Activated CD8-positive, alpha-beta memory T cell treated with anti-CD3 and anti-CD28 coated beads for 48 hours (primary cell): ENCODE results near the gene CFAP107.

Source experiments
- DNase-seq, 3 experiments: peaks; one replicate each; pipeline ENCODE4 v3.0.0-alpha.2; 2020; ENCODE audit warnings: low read depth in 2 of 3, low spot score in 2 of 3

The CFAP107 gene

GRCh38 chr1:12739613-12740012 is 6.4 kb upstream of the CFAP107 start:
- no peak for DNase-seq

GRCh38 chr1:12741946-12742345 is 4.1 kb upstream of the CFAP107 start:
- no peak for DNase-seq

GRCh38 chr1:12745126-12745991 is 641 bp upstream of the CFAP107 start:
- DNase-seq, result no peak

- DNase-seq, result no peak
Measured at GRCh38 chr1:12748778-12749355, 2.9 kb downstream of the CFAP107 start.

DNA sequence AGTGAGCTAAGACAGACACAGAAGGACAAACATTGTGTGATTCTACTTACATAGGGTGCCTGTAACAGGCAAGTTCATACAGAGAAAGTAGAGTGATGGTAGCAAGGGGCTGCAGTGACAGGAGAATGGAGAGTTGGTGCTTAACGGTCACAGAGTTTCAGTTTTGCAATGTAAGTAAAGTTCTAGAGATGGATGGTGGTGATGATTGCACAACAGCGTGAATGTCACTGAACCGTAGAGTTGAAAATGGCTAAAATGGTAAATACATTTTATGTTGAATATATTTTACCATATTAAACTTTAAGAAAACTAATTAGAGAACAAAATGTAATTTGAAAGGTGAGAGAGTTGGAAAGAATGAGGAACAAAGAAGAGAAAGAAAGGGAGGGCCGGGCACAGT is 8.7 kb downstream of the CFAP107 start:
- no peak for DNase-seq

DNA sequence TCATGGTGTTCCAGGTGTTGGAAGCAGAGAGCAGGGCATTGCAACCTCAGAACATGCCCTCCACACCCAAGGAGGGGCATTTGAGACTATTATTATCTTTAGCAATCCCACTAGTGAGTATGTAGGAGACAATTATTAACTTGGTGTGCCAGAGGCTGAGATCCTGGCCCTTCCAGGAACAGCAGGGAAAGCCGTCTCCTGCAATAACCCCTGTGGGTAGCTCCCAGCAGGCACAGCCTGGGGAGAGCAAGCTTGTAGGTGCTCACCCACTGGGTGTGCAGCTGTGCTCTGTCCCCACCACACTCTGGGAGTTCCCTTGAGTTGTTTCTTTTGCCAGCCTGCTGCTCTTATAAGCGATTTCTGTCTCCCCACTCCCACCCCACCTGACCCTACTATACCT is 10.3 kb downstream of the CFAP107 start:
- DNase-seq, result no peak

DNA sequence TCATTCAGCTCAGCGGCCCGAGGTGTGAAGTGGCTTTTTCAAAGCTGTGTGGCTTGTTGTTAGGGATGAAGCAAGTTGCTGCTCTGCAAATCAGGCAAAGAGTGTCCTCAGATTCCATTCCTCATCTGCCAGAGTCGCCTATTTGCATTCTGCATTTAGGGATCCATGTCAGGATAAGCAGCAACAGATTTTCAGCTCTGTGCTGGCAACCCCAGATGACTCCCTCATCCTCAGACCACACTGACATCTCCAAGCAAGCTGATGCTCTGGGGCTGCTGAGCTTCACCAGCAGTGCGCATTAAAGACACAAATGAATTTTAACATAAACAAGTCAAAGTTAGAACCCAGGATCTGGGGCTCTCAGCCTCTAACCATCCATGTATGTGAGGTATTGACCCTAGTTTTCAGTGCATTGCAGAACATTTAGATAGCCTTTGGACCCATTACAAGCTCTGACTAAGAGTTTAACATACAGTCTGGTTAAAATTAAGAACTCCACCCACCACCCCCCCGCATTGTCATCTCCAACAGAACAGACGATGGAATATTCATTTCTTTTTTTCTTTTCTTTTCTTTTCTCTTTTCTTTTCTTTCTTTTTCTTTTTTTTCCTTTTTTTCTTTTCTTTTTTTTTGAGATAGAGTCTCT is 10.9 kb downstream of the CFAP107 start:
- no peak for DNase-seq

DNA sequence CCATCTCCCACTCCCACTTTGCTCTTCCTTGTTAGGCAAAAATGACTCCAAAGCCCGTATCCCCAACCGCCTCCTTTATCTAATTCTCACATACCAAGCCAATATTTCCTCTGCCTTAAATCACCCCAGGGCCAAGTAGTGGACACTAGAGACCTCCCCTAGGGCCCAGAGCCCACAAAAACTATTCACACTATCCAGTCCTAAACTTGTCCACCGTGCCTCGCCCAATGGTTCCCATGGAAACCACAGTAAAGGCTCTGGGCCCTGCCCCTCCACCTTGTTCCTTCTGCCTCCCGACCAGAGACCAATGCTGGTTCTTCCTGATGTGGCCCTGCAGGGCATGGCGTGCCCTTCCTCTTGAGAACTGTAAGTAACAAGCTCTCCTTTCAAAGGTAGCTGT is 11.8 kb downstream of the CFAP107 start:
- no peak for DNase-seq

DNA sequence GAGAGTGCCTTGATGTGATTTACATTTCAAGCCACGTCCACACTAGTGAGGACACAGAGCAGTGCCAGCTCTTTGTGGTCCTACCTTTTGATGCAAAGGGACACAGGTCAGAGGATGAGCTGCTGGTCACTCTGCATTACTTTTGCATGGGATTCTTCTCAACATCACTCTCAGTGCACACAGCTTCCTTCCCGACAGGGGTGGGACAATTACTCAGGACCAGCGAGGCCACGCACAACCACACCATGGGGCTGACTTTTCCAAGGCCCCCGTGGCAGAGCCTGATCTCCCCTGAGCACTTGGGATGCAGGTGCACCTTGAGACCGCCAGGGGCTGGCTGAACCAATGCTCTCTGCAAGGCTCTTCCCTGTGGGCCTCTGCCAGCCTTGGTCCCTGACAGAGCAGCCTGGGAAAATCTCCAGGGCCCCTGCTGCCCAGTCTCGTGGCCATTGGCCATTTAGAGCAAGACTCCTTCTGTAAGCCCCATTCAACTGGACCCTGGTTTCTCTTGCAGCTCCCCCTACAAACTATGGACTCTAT is 14.3 kb downstream of the CFAP107 start:
- DNase-seq, result no peak

- DNase-seq, result no peak
Measured at GRCh38 chr1:12761781-12762180, 15.8 kb downstream of the CFAP107 start.

DNA sequence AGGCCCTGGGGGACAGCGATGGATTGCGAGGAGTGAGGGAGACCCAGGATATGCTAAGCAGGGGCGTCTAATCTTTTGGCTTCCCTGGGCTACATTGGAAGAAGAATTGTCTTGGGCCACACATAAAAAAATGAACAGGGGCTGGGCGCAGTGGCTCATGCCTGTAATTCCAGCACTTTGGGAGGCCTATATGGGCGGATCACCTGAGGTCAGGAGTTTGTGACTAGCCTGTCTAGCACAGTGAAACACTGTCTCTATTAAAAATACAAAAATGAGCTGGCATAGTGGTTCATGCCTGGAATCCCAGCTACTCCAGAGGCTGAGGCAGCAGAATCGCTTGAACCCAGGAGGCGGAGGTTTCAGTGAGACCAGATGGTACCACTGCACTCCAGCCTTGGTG is 16.8 kb downstream of the CFAP107 start:
- no peak for DNase-seq

- DNase-seq, result no peak
Measured at GRCh38 chr1:12763479-12763878, 17.5 kb downstream of the CFAP107 start.

GRCh38 chr1:12764016-12764415 is 18.0 kb downstream of the CFAP107 start:
- no peak for DNase-seq

DNA sequence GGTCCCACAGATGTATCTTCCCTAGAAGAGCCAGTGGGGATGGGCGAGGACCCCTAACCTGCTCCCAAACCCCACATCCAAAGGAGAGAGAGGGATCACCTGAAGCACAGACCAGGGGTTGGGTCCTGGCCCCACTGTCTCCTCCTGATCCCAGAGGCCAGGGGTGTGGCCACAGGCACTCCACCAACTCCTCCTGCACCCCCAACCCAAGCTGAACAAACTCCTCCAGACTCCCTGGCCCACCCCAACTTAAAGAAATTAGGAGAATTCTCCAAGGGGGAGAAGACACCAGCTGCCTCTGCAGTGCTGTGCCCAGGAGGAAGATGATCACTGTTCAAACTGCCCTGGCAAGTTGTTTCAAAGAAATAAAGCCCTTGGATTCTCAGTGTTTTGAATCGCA is 23.0 kb downstream of the CFAP107 start:
- DNase-seq, result no peak

DNA sequence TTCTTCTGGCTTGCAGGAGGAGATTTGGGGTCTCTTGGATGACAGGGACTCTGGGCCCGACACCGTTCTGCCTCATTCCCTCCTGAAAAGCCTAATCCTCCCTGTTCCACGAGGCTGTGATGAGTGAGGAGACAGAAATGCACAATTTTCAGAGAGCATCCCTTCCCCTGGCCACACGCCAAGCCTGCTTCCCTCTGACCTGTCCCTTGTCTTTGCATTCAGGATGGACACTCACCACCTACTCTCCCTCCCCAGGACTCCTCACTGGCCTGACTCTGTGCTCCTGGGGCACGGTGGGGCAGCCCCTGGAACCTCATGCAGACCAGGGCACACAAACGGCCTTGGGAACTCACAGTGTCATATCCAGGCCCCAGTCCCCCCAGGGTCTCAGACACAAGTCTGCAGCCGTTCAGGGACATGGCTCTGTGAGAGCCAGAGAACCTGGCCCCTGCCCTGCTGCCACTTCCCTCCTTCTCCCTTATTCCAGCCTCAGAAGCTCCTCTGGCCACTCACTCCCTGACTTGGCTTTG is 24.0 kb downstream of the CFAP107 start:
- DNase-seq, result no peak

GRCh38 chr1:12770620-12771019 is 24.6 kb downstream of the CFAP107 start:
- no peak for DNase-seq

DNA sequence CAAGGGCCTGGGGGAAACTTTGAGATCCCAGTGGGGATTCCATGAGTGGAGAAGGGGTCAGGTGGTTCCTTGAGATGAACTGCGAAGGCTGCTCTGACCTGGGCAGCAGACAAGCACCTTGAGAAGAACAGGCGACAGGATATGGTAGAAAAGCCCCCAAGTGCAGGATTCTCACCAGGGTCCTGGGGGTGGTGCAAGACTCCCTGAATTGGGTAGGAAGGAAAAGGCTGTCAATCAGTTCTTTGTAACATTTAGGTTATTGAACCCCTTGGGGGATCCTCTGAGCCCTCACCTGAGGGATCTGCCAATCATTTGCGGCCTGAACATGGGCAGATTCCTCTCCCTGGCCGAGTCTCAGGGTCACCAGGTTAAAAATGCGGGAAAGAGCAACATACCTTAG is 25.2 kb downstream of the CFAP107 start:
- DNase-seq, result no peak

DNA sequence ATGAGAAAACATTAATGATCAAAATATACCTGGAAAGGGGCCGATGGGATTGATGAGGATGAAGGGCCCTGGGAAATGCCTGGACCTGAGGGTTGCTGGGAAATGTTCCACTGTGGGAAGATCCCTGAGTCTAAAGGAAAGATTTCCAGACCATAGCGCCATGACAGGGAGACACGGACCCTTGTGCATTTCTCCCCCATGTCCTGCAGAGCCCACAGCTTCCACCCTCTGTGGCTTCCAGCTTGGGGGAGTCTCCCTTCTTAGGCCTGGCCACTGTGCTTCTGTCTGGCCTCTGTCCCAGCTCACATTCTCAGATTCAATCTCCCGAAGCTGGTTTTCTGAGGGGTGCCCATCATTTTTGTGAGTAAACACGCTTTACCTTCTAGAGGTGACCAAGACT is 26.5 kb downstream of the CFAP107 start:
- no peak for DNase-seq

GRCh38 chr1:12773438-12773837 is 27.4 kb downstream of the CFAP107 start, which contains the start of gene PRAMEF12:
Gene PRAMEF12 (plus strand): TSS chr1:12773738. CDS start chr1:12774868, 1,130 bp downstream.
- DNase-seq, result no peak

DNA sequence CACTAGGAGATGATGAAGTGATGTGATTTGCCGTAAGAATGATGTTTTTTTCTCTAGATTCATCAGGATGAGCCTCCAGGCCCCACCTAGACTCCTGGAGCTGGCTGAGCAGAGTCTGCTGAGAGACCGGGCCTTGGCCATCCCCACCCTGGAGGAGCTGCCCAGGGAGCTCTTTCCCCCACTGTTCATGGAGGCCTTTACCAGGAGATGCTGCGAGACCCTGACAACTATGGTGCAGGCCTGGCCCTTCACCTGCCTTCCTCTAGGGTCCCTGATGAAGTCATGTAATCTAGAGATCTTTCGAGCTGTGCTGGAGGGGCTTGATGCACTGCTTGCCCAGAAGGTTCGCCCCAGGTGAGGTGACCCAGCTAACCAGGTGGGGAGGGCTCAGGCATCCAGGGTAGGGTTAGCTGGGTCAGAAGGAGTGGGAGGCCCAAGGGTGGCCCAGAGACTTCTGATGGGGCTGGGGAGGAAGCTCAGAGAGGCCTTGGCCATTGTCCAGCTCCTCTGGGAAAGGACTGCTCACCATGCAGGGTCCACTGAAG is 28.9 kb downstream of the CFAP107 start:
- DNase-seq, result no peak

GRCh38 chr1:12775443-12775842 is 29.4 kb downstream of the CFAP107 start:
- no peak for DNase-seq
